OCI-LY7 (cell line): ENCODE measurements around the gene SRBD1. TPM values are rescaled to one million over a fixed set of nuclear protein-coding genes. Genes with fewer than 3 reads are reported as not detected.

Experiments
- BruUV-seq: library from RNA; stranded (reverse); fragments of 400-500 nt; replicated peaks from 2 replicates; lab custom pipeline; 2021; lab: Mats Ljungman, UMichigan
- CTCF ChIA-PET: fragments of 300-600 bp; sonication (Branson Sonifier 250); formaldehyde crosslinking; loops from one replicate; lab custom pipeline; 2022; ENCODE audit warnings: antibody characterized with exemption; ENCODE audit not compliant: unreplicated experiment; lab: Charles Lee
- POLR2A ChIA-PET: fragments of 300-600 bp; sonication (Branson Sonifier 250); formaldehyde crosslinking; loops from one replicate; lab custom pipeline; 2022; ENCODE audit warnings: antibody characterized with exemption; lab: Charles Lee
- DNase-seq: peaks from one replicate; pipeline ENCODE4 v3.0.0-alpha.2; 2015; ENCODE audit warnings: low spot score
- H2AFZ ChIP-seq: fragments of 200-600 bp; sonication (generic), shearing (Covaris generic); 2 replicates; pipeline ENCODE4 v1.6.1; 2014; ENCODE audit warnings: mild to moderate bottlenecking, antibody characterized with exemption, low read length, moderate library complexity
- H3K27ac ChIP-seq: fragments of 200-600 bp; sonication (generic); 2 replicates; pipeline ENCODE4 v1.5.1; 2014; ENCODE audit warnings: mixed run types, low read depth, mild to moderate bottlenecking, moderate library complexity, low read length, inconsistent platforms; ENCODE audit not compliant: poor library complexity, severe bottlenecking
- H3K36me3 ChIP-seq: fragments of 200-600 bp; sonication (generic); 2 replicates; pipeline ENCODE4 v1.6.1; 2014; ENCODE audit warnings: mild to moderate bottlenecking, antibody characterized with exemption, low read length, moderate library complexity, mixed read lengths; ENCODE audit not compliant: insufficient read depth
- H3K4me1 ChIP-seq: fragments of 200-600 bp; sonication (generic); 2 replicates; pipeline ENCODE4 v1.5.1; 2014; ENCODE audit warnings: mild to moderate bottlenecking, low read length; ENCODE audit not compliant: insufficient read depth, poor library complexity, severe bottlenecking
- H3K4me2 ChIP-seq: fragments of 200-600 bp; sonication (generic); 2 replicates; pipeline ENCODE4 v1.6.1; 2014; ENCODE audit warnings: mild to moderate bottlenecking, low read length
- H3K4me3 ChIP-seq: fragments of 200-600 bp; sonication (generic); 2 replicates; pipeline ENCODE4 v1.5.1; 2014; ENCODE audit warnings: mild to moderate bottlenecking, low read depth, low read length; ENCODE audit not compliant: poor library complexity, severe bottlenecking
- H3K79me2 ChIP-seq: fragments of 200-600 bp; sonication (generic); 2 replicates; pipeline ENCODE4 v1.6.1; 2016; ENCODE audit warnings: low read depth, mild to moderate bottlenecking, low read length, moderate library complexity, mixed read lengths; ENCODE audit not compliant: insufficient read depth
- H3K9me2 ChIP-seq: fragments of 200-600 bp; sonication (generic); 2 replicates; pipeline ENCODE4 v1.6.1; 2016; ENCODE audit warnings: mild to moderate bottlenecking, low read length, mixed read lengths; ENCODE audit not compliant: insufficient read depth
- H3K9me3 ChIP-seq: fragments of 200-600 bp; sonication (generic); 2 replicates; pipeline ENCODE4 v1.6.1; 2014; ENCODE audit warnings: mild to moderate bottlenecking, mixed run types, low read length, mixed read lengths
- H4K20me1 ChIP-seq: fragments of 200-600 bp; sonication (generic); 2 replicates; pipeline ENCODE4 v1.6.1; 2014; ENCODE audit warnings: mild to moderate bottlenecking, antibody characterized with exemption, low read length, moderate library complexity, mixed read lengths; ENCODE audit not compliant: insufficient read depth
- EZH2phosphoT487 ChIP-seq: fragments of 200-600 bp; sonication (generic); IDR thresholded peaks from 2 replicates; pipeline ENCODE4 v1.6.1; 2018; ENCODE audit warnings: low read depth, borderline replicate concordance, mild to moderate bottlenecking, mixed run types, antibody characterized with exemption, low read length, moderate library complexity, mixed read lengths
- intact Hi-C: fragments of 100-400 bp; cut with micrococcal nuclease; formaldehyde crosslinking; loops from one replicate; pipeline ENCODE4 v1.10.0; 2022; ENCODE audit not compliant: unreplicated experiment
- total RNA-seq, 2 experiments: library from RNA; depleted of rRNA in 1 of 2; stranded (reverse); fragments of >200 nt in 1 of 2; shearing (Covaris generic) in 1 of 2; gene quantifications; 2 replicates each; pipeline ENCODE4 v1.2.3, GENCODE V29; 2014 to 2022
- TF ChIP-seq, protein P1 (sequence below): fragments of 200-600 bp; sonication (generic); conservative IDR thresholded peaks from 2 replicates; pipeline ENCODE4 v1.5.1; 2014; ENCODE audit warnings: mild to moderate bottlenecking, antibody characterized with exemption, low read length, moderate library complexity, mixed read lengths

SRBD1 gene
- total RNA-seq, 2 experiments from 2014 or later = 13.9 to 16.0 TPM

DNA sequence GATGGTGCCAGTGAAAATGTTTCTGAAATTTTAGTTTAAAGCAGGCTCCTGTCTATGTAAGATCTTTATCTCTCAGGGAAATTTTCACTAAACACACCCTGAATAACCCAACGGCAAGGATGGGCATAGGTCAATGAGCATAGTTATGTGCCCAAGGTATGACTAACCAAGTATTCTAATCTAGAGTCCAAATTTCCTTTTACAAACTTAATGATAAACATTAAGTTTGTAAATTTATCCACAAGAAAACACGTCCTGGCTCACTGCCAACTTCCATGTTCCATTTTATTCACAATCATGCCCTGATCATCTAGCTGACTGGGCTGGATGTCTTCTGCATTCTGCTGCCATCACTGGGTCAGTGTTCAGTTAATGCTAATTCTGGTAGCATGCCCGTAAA lies 151.2 kb downstream of the SRBD1 start:
- H3K9me2 ChIP-seq = no peaks in the 10 kb centered on the region
- no peak for DNase-seq
- no peaks in the 10 kb centered on the region for H4K20me1 ChIP-seq
- peak overlapping the region; percentile 73 for H3K4me2 ChIP-seq
- no peak overlapping the region for H3K4me3 ChIP-seq
- no peaks in the 10 kb centered on the region; the same call in 1 of the 2 replicates for H3K79me2 ChIP-seq
- ChIA-PET CTCF (no interaction called here), POLR2A (interaction anchor here (0.6 to 5.9 kb wide), 5 partner anchors 18 to 1574 kb away, joined by 3 to 114 read pairs (median 5); no protein-coding TSS in a partner anchor)
- no peak for TF ChIP-seq EZH2phosphoT487
- TF ChIP-seq, protein P1, sequence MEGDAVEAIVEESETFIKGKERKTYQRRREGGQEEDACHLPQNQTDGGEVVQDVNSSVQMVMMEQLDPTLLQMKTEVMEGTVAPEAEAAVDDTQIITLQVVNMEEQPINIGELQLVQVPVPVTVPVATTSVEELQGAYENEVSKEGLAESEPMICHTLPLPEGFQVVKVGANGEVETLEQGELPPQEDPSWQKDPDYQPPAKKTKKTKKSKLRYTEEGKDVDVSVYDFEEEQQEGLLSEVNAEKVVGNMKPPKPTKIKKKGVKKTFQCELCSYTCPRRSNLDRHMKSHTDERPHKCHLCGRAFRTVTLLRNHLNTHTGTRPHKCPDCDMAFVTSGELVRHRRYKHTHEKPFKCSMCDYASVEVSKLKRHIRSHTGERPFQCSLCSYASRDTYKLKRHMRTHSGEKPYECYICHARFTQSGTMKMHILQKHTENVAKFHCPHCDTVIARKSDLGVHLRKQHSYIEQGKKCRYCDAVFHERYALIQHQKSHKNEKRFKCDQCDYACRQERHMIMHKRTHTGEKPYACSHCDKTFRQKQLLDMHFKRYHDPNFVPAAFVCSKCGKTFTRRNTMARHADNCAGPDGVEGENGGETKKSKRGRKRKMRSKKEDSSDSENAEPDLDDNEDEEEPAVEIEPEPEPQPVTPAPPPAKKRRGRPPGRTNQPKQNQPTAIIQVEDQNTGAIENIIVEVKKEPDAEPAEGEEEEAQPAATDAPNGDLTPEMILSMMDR = no peak
- BruUV-seq = no TSS peak
- no peak overlapping the region for H2AFZ ChIP-seq
- H3K36me3 ChIP-seq = peaks cover 36% of the 10 kb centered on the region
- intact Hi-C loops = loop anchor here (5.0 to 10.0 kb wide), 3 partner anchors 265 to 1115 kb away; no protein-coding TSS in a partner anchor
- peaks cover 6% of the 10 kb centered on the region; the same call in 1 of the 2 replicates for H3K9me3 ChIP-seq
- H3K4me1 ChIP-seq = peaks cover 85% of the 10 kb centered on the region
- peak overlapping the region; percentile 99 for H3K27ac ChIP-seq

DNA sequence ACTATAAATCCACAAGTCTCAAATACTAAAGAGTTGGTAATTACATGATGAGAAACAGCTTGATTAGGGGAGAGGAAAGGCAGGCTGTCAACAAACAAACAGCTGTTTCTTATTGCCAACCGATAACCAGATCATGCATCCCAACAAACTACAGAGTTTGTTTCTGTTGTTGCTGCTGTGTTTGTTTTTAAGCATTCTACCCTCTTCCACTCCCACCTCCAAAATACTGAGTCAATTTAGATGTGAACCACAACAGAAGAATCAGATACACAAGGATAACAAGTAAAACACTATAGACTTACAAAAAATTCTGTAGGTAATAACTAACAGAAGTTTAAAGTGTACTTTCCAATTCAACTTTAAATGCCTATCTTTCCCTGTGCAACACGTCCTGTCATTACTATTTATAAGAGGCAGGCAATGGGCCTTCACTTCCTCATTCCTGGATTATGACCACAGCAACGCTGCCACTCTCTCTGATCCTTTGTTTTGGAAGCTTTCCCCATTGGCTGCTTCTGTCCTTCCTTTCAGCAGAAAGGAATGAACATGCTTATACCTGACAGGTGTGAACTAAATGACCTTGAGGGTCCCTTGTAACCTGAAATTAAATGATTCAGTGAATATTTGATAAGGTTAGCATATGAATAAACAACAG lies 152.0 kb downstream of the SRBD1 start:
- H3K27ac ChIP-seq = peak overlapping the region; percentile 99
- TF ChIP-seq, protein P1 = no peak
- no peak for TF ChIP-seq EZH2phosphoT487
- intact Hi-C loops = loop anchor here (5.0 to 10.0 kb wide), 3 partner anchors 266 to 1116 kb away; no protein-coding TSS in a partner anchor
- peak; percentile 36 for DNase-seq
- H3K4me2 ChIP-seq = peak overlapping the region; percentile 73
- no peaks in the 10 kb centered on the region for H3K9me2 ChIP-seq
- H3K9me3 ChIP-seq = peaks cover 6% of the 10 kb centered on the region; the same call in 1 of the 2 replicates
- ChIA-PET POLR2A (interaction anchor here (0.5 to 5.9 kb wide), 8 partner anchors 17 to 1144 kb away, joined by 3 to 114 read pairs (median 4); no protein-coding TSS in a partner anchor), CTCF (interaction anchor here (2.0 kb wide), 1 partner anchor 17 kb away, joined by 4 read pairs; no protein-coding TSS in a partner anchor)
- BruUV-seq = no TSS peak
- peaks cover 85% of the 10 kb centered on the region for H3K4me1 ChIP-seq
- peaks cover 36% of the 10 kb centered on the region for H3K36me3 ChIP-seq
- H3K4me3 ChIP-seq = peak overlapping the region; percentile 44
- H4K20me1 ChIP-seq = no peaks in the 10 kb centered on the region
- H2AFZ ChIP-seq = peak overlapping the region; percentile 1; the same call in 1 of the 2 replicates
- H3K79me2 ChIP-seq = no peaks in the 10 kb centered on the region; the same call in 1 of the 2 replicates
